Measurements from ENCODE around the gene VAMP8.

- TF ChIP-seq EZH2phosphoT487 (IDR thresholded peaks at IDR 0.05; ENCODE audit: borderline replicate concordance): no peak
- TF ChIP-seq, protein P1, sequence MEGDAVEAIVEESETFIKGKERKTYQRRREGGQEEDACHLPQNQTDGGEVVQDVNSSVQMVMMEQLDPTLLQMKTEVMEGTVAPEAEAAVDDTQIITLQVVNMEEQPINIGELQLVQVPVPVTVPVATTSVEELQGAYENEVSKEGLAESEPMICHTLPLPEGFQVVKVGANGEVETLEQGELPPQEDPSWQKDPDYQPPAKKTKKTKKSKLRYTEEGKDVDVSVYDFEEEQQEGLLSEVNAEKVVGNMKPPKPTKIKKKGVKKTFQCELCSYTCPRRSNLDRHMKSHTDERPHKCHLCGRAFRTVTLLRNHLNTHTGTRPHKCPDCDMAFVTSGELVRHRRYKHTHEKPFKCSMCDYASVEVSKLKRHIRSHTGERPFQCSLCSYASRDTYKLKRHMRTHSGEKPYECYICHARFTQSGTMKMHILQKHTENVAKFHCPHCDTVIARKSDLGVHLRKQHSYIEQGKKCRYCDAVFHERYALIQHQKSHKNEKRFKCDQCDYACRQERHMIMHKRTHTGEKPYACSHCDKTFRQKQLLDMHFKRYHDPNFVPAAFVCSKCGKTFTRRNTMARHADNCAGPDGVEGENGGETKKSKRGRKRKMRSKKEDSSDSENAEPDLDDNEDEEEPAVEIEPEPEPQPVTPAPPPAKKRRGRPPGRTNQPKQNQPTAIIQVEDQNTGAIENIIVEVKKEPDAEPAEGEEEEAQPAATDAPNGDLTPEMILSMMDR (conservative IDR thresholded peaks at IDR 0.05; ENCODE audit: low read length): no peak
These were observed 28.8 kb upstream of the VAMP8 start for GRCh38 chr2:85548608-85548900.
